HEK293 (cell line): ENCODE results near the gene ESPNL.
"Not testable (repeated sequence)": the region's sequence is repeated elsewhere in the genome, so short reads cannot be mapped to it uniquely, and the experiment has no call there.

Experiments
- CTCF ChIA-PET: fragments of 350-600 bp; formaldehyde crosslinking; extraction: SDS; loops from one replicate; lab custom pipeline; 2021; ENCODE audit warnings: antibody characterized with exemption; lab: Yijun Ruan, JAX
- POLR2A ChIA-PET: fragments of 300-600 bp; formaldehyde crosslinking; extraction: SDS; loops from one replicate; lab custom pipeline; 2020; ENCODE audit warnings: antibody characterized with exemption, inconsistent platforms; lab: Yijun Ruan, JAX
- H3K27ac ChIP-seq: fragments of 200-500 bp; sonication (Bioruptor generic); 2 replicates; pipeline ENCODE4 v1.5.1; 2014; ENCODE audit warnings: low read depth, low read length, control low read depth, inconsistent platforms; ENCODE audit errors: extremely low read depth
- H3K36me3 ChIP-seq, 2 experiments: fragments of 200-500 bp in 1 of 2; sonication (Bioruptor generic) in 1 of 2; 1 replicate in 1 of 2; 2 replicates in 1 of 2; pipeline ENCODE4 v1.5.1; 2014 to 2017; ENCODE audit warnings: inconsistent platforms in 2 of 2, low read length in 2 of 2; ENCODE audit not compliant: control insufficient read depth in 2 of 2, insufficient read depth in 1 of 2
- H3K4me1 ChIP-seq: fragments of 200-500 bp; sonication (Bioruptor generic); 2 replicates; pipeline ENCODE4 v1.5.1; 2014; ENCODE audit warnings: mild to moderate bottlenecking, low read length, inconsistent platforms; ENCODE audit not compliant: control insufficient read depth, insufficient read depth
- H3K4me3 ChIP-seq: 2 replicates; pipeline ENCODE4 v1.5.1; 2011; ENCODE audit warnings: low read depth, mild to moderate bottlenecking, control low read depth, low read length, moderate library complexity
- H3K9me3 ChIP-seq: fragments of 200-500 bp; sonication (Bioruptor generic); 2 replicates; pipeline ENCODE4 v1.5.1; 2014; ENCODE audit warnings: low read depth, low read length, inconsistent platforms; ENCODE audit not compliant: control insufficient read depth, insufficient read depth
- GFI1B ChIP-seq: fragments of 450-650 bp; formaldehyde crosslinking; IDR thresholded peaks from 2 replicates; pipeline ENCODE4 v1.5.1; 2016; ENCODE audit warnings: missing biosample characterization, missing genetic modification characterization
- SCRT2 ChIP-seq: fragments of 450-650 bp; formaldehyde crosslinking; IDR thresholded peaks from 2 replicates; pipeline ENCODE4 v1.5.1; 2016; ENCODE audit warnings: missing biosample characterization, missing genetic modification characterization
- ZBTB48 ChIP-seq: fragments of 450-650 bp; formaldehyde crosslinking; IDR thresholded peaks from 2 replicates; pipeline ENCODE4 v1.5.1; 2016; ENCODE audit warnings: missing biosample characterization, missing genetic modification characterization
- ZBTB8A ChIP-seq: fragments of 450-650 bp; formaldehyde crosslinking; IDR thresholded peaks from 2 replicates; pipeline ENCODE4 v1.5.1; 2016; ENCODE audit warnings: missing biosample characterization, missing genetic modification characterization
- ZNF239 ChIP-seq: fragments of 450-650 bp; formaldehyde crosslinking; IDR thresholded peaks from 2 replicates; pipeline ENCODE4 v1.5.1; 2016; ENCODE audit warnings: missing biosample characterization, missing genetic modification characterization
- ZNF48 ChIP-seq: fragments of 450-650 bp; formaldehyde crosslinking; IDR thresholded peaks from 2 replicates; pipeline ENCODE4 v1.5.1; 2016; ENCODE audit warnings: missing biosample characterization, missing genetic modification characterization
- TF ChIP-seq, protein P1 (sequence below): fragments of 450-650 bp; formaldehyde crosslinking; IDR thresholded peaks from 2 replicates; pipeline ENCODE4 v1.5.1; 2016; ENCODE audit warnings: missing biosample characterization, missing genetic modification characterization
- TF ChIP-seq, protein P2 (sequence below): fragments of 450-650 bp; formaldehyde crosslinking; IDR thresholded peaks from 2 replicates; pipeline ENCODE4 v1.5.1; 2016; ENCODE audit warnings: missing biosample characterization, missing genetic modification characterization, borderline replicate concordance
- TF ChIP-seq, protein P3 (sequence below): fragments of 450-650 bp; formaldehyde crosslinking; IDR thresholded peaks from 2 replicates; pipeline ENCODE4 v1.5.1; 2016; ENCODE audit warnings: missing biosample characterization, missing genetic modification characterization, borderline replicate concordance
- TF ChIP-seq, protein P4 (sequence below): fragments of 450-650 bp; formaldehyde crosslinking; IDR thresholded peaks from 2 replicates; pipeline ENCODE4 v1.5.1; 2017; ENCODE audit warnings: missing biosample characterization, missing genetic modification characterization

Gene ESPNL

DNA sequence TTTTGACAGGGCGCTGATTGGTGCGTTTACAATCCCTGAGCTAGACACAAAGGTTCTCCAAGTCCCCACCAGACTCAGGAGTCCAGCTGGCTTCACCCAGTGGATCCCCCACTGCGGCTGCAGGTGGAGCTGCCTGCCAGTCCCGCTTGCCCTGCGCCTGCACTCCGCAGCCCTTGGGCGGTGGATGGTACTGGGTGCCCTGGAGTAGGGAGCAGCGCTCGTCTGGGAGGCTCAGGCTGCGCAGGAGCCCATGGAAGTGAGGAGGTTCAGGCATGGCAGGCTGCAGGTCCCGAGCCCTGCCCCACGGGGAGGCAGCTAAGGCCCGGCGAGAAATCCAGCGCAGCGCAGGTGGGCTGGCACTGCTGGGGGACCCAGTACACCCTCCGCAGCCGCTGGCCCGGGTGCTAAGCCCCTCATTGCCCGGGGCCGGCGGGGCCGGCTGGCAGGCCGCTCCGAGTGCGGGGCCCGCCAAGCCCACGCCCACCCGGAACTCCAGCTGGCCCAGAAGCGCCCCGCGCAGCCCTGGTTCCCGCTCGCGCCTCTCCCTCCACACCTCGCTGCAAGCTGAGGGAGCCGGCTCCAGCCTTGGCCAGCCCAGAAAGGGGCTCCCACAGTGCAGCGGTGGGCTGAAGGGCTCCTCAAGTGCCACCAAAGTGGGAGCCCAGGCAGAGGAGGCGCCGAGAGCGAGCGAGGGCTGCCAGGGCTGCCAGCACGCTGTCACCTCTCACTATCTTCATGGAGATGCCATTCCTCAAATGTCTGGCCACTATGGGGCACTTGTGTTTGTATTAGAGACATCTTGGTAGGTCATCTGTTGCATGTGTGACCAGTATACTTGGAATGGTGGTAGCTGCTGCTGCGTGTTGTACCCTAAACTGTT lies 42.2 kb upstream of the ESPNL start:
- H3K36me3 ChIP-seq, CTCF ChIA-PET, H3K27ac ChIP-seq, H3K9me3 ChIP-seq, H3K4me3 ChIP-seq, POLR2A ChIA-PET, H3K4me1 ChIP-seq: not testable (repeated sequence)
- 0 out of 2 replicates have a peak, but pooled peaks have one; percentile 20 for TF ChIP-seq ZBTB8A
- TF ChIP-seq SCRT2 (tag by site-specific recombination): peak; percentile 39; the same call in 1 of the 2 replicates

DNA sequence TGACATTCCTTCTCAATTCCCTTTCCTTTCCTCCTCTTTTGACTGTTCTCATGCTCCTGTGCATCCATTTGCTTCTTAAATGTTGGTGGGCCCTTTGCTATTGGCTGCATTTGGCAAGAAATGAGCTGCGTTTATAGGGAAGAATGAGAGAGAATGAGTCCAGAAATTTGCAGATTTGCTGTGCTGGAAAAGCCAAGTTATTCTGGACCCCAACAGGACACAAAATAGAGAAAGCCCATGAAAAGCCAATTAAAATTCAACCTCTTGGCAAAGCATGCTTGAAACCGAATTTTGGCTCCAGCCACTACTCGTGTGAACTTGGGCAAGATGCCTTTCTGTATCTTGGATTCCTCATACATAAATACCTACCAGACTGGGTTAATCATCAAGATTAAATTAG lies 40.6 kb upstream of the ESPNL start:
- Histone ChIP-seq H3K27ac (no peak overlapping the region), H3K9me3 (no peaks in the 10 kb centered on the region), H3K4me3 (no peak overlapping the region), H3K36me3 (peaks cover 0 to 9% of the 10 kb centered on the region in 2 experiments; a peak in 1 of 3 replicates), H3K4me1 (no peaks in the 10 kb centered on the region)
- ChIA-PET POLR2A (no interaction called here), CTCF (no interaction called here)
- TF ChIP-seq GFI1B (tag by site-specific recombination) (no peak), ZBTB48 (tag by site-specific recombination) (no peak), ZNF48 (tag by site-specific recombination) (no peak), ZNF239 (no peak)
- TF ChIP-seq, protein P1, sequence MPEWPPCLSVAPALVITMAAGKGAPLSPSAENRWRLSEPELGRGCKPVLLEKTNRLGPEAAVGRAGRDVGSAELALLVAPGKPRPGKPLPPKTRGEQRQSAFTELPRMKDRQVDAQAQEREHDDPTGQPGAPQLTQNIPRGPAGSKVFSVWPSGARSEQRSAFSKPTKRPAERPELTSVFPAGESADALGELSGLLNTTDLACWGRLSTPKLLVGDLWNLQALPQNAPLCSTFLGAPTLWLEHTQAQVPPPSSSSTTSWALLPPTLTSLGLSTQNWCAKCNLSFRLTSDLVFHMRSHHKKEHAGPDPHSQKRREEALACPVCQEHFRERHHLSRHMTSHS (tag by site-specific recombination): no peak
- TF ChIP-seq, protein P2, sequence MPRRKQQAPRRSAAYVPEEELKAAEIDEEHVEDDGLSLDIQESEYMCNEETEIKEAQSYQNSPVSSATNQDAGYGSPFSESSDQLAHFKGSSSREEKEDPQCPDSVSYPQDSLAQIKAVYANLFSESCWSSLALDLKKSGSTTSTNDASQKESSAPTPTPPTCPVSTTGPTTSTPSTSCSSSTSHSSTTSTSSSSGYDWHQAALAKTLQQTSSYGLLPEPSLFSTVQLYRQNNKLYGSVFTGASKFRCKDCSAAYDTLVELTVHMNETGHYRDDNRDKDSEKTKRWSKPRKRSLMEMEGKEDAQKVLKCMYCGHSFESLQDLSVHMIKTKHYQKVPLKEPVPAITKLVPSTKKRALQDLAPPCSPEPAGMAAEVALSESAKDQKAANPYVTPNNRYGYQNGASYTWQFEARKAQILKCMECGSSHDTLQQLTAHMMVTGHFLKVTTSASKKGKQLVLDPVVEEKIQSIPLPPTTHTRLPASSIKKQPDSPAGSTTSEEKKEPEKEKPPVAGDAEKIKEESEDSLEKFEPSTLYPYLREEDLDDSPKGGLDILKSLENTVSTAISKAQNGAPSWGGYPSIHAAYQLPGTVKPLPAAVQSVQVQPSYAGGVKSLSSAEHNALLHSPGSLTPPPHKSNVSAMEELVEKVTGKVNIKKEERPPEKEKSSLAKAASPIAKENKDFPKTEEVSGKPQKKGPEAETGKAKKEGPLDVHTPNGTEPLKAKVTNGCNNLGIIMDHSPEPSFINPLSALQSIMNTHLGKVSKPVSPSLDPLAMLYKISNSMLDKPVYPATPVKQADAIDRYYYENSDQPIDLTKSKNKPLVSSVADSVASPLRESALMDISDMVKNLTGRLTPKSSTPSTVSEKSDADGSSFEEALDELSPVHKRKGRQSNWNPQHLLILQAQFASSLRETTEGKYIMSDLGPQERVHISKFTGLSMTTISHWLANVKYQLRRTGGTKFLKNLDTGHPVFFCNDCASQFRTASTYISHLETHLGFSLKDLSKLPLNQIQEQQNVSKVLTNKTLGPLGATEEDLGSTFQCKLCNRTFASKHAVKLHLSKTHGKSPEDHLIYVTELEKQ: no peak
- TF ChIP-seq, protein P3, sequence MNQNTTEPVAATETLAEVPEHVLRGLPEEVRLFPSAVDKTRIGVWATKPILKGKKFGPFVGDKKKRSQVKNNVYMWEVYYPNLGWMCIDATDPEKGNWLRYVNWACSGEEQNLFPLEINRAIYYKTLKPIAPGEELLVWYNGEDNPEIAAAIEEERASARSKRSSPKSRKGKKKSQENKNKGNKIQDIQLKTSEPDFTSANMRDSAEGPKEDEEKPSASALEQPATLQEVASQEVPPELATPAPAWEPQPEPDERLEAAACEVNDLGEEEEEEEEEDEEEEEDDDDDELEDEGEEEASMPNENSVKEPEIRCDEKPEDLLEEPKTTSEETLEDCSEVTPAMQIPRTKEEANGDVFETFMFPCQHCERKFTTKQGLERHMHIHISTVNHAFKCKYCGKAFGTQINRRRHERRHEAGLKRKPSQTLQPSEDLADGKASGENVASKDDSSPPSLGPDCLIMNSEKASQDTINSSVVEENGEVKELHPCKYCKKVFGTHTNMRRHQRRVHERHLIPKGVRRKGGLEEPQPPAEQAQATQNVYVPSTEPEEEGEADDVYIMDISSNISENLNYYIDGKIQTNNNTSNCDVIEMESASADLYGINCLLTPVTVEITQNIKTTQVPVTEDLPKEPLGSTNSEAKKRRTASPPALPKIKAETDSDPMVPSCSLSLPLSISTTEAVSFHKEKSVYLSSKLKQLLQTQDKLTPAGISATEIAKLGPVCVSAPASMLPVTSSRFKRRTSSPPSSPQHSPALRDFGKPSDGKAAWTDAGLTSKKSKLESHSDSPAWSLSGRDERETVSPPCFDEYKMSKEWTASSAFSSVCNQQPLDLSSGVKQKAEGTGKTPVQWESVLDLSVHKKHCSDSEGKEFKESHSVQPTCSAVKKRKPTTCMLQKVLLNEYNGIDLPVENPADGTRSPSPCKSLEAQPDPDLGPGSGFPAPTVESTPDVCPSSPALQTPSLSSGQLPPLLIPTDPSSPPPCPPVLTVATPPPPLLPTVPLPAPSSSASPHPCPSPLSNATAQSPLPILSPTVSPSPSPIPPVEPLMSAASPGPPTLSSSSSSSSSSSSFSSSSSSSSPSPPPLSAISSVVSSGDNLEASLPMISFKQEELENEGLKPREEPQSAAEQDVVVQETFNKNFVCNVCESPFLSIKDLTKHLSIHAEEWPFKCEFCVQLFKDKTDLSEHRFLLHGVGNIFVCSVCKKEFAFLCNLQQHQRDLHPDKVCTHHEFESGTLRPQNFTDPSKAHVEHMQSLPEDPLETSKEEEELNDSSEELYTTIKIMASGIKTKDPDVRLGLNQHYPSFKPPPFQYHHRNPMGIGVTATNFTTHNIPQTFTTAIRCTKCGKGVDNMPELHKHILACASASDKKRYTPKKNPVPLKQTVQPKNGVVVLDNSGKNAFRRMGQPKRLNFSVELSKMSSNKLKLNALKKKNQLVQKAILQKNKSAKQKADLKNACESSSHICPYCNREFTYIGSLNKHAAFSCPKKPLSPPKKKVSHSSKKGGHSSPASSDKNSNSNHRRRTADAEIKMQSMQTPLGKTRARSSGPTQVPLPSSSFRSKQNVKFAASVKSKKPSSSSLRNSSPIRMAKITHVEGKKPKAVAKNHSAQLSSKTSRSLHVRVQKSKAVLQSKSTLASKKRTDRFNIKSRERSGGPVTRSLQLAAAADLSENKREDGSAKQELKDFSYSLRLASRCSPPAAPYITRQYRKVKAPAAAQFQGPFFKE (tag by site-specific recombination): no peak
- TF ChIP-seq, protein P4, sequence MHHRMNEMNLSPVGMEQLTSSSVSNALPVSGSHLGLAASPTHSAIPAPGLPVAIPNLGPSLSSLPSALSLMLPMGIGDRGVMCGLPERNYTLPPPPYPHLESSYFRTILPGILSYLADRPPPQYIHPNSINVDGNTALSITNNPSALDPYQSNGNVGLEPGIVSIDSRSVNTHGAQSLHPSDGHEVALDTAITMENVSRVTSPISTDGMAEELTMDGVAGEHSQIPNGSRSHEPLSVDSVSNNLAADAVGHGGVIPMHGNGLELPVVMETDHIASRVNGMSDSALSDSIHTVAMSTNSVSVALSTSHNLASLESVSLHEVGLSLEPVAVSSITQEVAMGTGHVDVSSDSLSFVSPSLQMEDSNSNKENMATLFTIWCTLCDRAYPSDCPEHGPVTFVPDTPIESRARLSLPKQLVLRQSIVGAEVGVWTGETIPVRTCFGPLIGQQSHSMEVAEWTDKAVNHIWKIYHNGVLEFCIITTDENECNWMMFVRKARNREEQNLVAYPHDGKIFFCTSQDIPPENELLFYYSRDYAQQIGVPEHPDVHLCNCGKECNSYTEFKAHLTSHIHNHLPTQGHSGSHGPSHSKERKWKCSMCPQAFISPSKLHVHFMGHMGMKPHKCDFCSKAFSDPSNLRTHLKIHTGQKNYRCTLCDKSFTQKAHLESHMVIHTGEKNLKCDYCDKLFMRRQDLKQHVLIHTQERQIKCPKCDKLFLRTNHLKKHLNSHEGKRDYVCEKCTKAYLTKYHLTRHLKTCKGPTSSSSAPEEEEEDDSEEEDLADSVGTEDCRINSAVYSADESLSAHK (tag by site-specific recombination): no peak
